WERI-Rb-1 (cell line): ENCODE data around the gene PDE7B.
A peak's percentile ranks its signal among the peaks of the same experiment; 100 is the strongest.

Experiments used
- DNase-seq: peaks from one replicate; pipeline ENCODE4 v3.0.0-alpha.2; 2020
- H3K27ac ChIP-seq: fragments of 250-450 bp; sonication (Bioruptor Pico); 2 replicates; pipeline ENCODE4 v1.5.1; 2020; ENCODE audit warnings: mild to moderate bottlenecking, moderate library complexity
- H3K27me3 ChIP-seq: fragments of 250-450 bp; sonication (Bioruptor Pico); 2 replicates; pipeline ENCODE4 v1.5.1; 2021; ENCODE audit warnings: mild to moderate bottlenecking, low read depth, moderate library complexity; ENCODE audit not compliant: insufficient read depth, severe bottlenecking
- H3K36me3 ChIP-seq: fragments of 250-450 bp; sonication (Bioruptor Pico); 2 replicates; pipeline ENCODE4 v1.5.1; 2020; ENCODE audit warnings: mild to moderate bottlenecking, moderate library complexity
- H3K4me3 ChIP-seq: 2 replicates; pipeline ENCODE4 v1.5.1; 2011; ENCODE audit warnings: low read depth, mild to moderate bottlenecking, control low read depth, low read length
- H3K9me3 ChIP-seq: fragments of 250-450 bp; sonication (Bioruptor Pico); 2 replicates; pipeline ENCODE4 v1.5.1; 2021; ENCODE audit warnings: mild to moderate bottlenecking, moderate library complexity; ENCODE audit not compliant: severe bottlenecking
- CTCF ChIP-seq: IDR thresholded peaks from 2 replicates; pipeline ENCODE4 v1.5.1; 2011; ENCODE audit warnings: low read depth, mild to moderate bottlenecking, control low read depth, inconsistent platforms, low read length

PDE7B gene

GRCh38 chr6:135851442-135852271 lies at the start of gene PDE7B:
Gene PDE7B, plus strand, starts transcription at chr6:135851701.
- no peak for TF ChIP-seq CTCF
- H3K36me3 ChIP-seq, result no peaks in the 10 kb centered on the region
- DNase-seq, result peak; percentile 45
- H3K27me3 ChIP-seq, result no peaks in the 10 kb centered on the region
- no peak within 1 kb of the TSS for H3K27ac ChIP-seq
- H3K4me3 ChIP-seq, result no peak within 1 kb of the TSS
- H3K9me3 ChIP-seq, result no peaks in the 10 kb centered on the region

GRCh38 chr6:135801755-135802465 lies 49.6 kb upstream of the PDE7B start:
- H3K27ac ChIP-seq, result no peak overlapping the region
- no peaks in the 10 kb centered on the region for H3K27me3 ChIP-seq
- H3K4me3 ChIP-seq, result no peak overlapping the region
- no peak for TF ChIP-seq CTCF
- no peaks in the 10 kb centered on the region for H3K36me3 ChIP-seq
- no peaks in the 10 kb centered on the region for H3K9me3 ChIP-seq
- DNase-seq, result no peak

- no peak for DNase-seq
- peaks cover 9% of the 10 kb centered on the region for H3K27me3 ChIP-seq
- H3K36me3 ChIP-seq, result no peaks in the 10 kb centered on the region
- no peak overlapping the region for H3K27ac ChIP-seq
- no peaks in the 10 kb centered on the region for H3K9me3 ChIP-seq
- no peak for TF ChIP-seq CTCF
- no peak overlapping the region for H3K4me3 ChIP-seq
Measured at GRCh38 chr6:135810486-135810885, 41.0 kb upstream of the PDE7B start.

GRCh38 chr6:135811170-135811569 lies 40.3 kb upstream of the PDE7B start:
- no peak for TF ChIP-seq CTCF
- no peaks in the 10 kb centered on the region for H3K36me3 ChIP-seq
- peaks cover 9% of the 10 kb centered on the region for H3K27me3 ChIP-seq
- no peak overlapping the region for H3K27ac ChIP-seq
- no peak overlapping the region for H3K4me3 ChIP-seq
- H3K9me3 ChIP-seq, result no peaks in the 10 kb centered on the region
- DNase-seq, result no peak

- Histone ChIP-seq H3K4me3 (no peak overlapping the region), H3K27me3 (peaks cover 9% of the 10 kb centered on the region), H3K36me3 (no peaks in the 10 kb centered on the region), H3K27ac (no peak overlapping the region), H3K9me3 (no peaks in the 10 kb centered on the region)
- no peak for DNase-seq
- TF ChIP-seq CTCF, result no peak
Measured at GRCh38 chr6:135811644-135812526, 39.6 kb upstream of the PDE7B start.
